GM23248 (cell line): ENCODE results near the gene MRPL10.

Experiments
- EZH2 ChIP-seq: fragments of 200-600 bp; sonication (generic); IDR thresholded peaks from 2 replicates; pipeline ENCODE4 v1.6.1; 2018; ENCODE audit warnings: antibody characterized with exemption, mild to moderate bottlenecking; ENCODE audit not compliant: insufficient read depth, poor library complexity, severe bottlenecking
- EZH2phosphoT487 ChIP-seq: fragments of 200-600 bp; sonication (generic); IDR thresholded peaks from 2 replicates; pipeline ENCODE4 v1.6.1; 2018; ENCODE audit warnings: antibody characterized with exemption, moderate library complexity, mild to moderate bottlenecking, low read depth; ENCODE audit not compliant: insufficient read depth

GRCh38 chr17:47867813-47868533 lies 36.6 kb upstream of the MRPL10 start:
- TF ChIP-seq EZH2 (no peak), EZH2phosphoT487 (no peak)
